GM21360 (cell line): ENCODE measurements around the gene CHTF8.
"Not testable (repeated sequence)": the region's sequence is repeated elsewhere in the genome, so short reads cannot be mapped to it uniquely, and the experiment has no call there.

Experiments used
- ATAC-seq: cut with Tn5 transposase; IDR thresholded peaks from one replicate; pipeline ENCODE4 v1.9.1; 2021; ENCODE audit warnings: mild to moderate bottlenecking, moderate library complexity; ENCODE audit not compliant: unreplicated experiment

The CHTF8 gene

GRCh38 chr16:69139464-69139863 lies 7.1 kb upstream of the CHTF8 start:
- ATAC-seq: not testable (repeated sequence)

GRCh38 chr16:69138608-69139007 lies 6.2 kb upstream of the CHTF8 start:
- ATAC-seq: no peak

DNA sequence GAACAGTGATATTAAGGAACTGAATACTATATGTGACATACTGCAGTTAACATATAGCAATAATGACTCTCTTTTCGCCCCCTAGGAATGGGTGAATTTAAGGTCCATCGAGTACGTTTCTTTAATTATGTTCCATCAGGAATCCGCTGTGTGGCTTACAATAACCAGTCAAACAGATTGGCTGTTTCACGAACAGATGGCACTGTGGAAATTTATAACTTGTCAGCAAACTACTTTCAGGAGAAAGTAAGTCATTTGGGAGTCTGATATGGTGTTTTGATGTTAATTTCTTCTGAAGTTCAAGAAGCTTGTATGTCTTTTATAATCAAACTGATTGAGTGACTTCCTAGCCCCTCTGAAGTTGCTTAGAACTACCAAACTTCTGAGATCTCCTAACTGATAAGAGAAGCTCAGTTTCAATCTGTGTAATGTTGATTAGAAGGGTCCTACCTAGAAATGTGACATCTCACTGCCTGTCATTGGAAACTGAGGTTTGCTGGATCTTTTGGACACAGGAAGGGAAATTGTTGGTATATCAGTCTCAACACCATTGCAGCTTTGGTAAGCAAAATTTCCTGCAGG lies 1.1 kb upstream of the CHTF8 start:
- no peak for ATAC-seq

DNA sequence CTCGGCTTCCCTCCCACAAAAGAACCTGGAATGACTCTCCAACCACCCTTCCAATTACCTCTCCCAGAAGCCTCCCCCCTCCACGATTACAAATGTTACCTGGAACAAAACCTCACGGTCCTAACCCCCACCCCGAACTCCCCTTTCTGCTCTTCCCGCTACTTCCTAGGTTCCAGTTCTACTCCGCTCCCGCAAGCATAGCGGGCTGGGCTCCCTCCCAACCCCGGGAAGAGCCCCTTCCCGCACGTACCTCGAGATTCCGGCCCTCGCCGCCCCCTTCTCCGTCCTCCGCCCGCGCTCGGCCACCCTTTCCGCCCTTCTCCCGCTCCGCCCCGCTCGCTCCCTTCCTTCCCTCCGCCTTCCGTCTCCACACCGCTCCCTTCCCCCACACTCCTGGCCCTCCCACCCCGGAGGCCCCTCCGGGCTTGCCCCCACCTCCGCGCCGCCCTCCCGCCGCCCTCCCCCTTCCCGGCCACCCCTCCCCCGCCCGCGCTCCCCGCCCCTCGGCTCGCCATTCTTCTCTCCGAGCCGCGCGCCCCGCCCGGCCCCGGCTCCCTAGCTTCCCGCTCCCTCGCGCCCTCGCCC lies 457 bp downstream of the CHTF8 start:
- ATAC-seq: peak; percentile 36

- ATAC-seq: no peak
These were observed 1.1 kb downstream of the CHTF8 start for GRCh38 chr16:69131167-69131838.

DNA sequence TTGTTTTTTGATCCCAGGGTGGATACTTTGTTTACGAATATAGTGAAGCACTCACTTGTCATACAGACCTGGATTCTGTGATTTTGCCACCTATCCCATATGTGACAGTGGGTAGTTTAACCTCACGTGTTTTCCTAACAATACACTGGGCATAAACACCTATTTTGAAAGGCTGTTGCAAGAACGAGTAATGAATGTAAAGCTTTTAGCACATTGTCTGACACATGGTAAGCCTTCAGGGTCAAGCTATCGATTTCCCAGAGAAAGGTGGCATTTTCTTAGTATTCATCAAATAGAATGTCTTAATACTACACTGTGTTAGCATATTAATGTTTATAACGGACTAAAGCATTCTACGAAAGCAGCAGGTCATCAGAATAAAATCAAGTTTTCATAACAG lies 1.9 kb downstream of the CHTF8 start:
- ATAC-seq: no peak

- no peak for ATAC-seq
These were observed 4.3 kb downstream of the CHTF8 start for GRCh38 chr16:69127966-69128510.

- ATAC-seq: not testable (repeated sequence)
These were observed 5.6 kb downstream of the CHTF8 start for GRCh38 chr16:69126801-69127200.

DNA sequence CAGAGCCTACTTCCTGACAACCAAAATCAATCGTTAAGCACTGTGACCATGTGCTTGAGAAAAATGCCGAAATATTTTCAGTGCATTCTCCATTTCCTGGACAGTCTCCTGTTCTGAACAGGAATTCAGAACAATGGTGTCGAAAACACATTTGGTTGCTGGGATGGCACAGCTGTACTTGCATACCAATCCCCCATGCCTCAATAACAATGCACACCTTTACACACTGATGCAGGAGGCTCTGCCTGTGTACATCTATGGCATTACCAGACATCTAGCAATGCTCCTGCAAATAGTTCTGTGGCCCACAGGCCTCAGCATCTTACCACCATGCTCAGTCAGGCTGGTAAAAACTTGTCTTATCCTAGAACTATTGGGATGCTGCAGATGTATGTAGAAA lies 6.2 kb downstream of the CHTF8 start:
- no peak for ATAC-seq

GRCh38 chr16:69124961-69125360 lies 7.4 kb downstream of the CHTF8 start:
- ATAC-seq: not testable (repeated sequence)

GRCh38 chr16:69124406-69124805 lies 8.0 kb downstream of the CHTF8 start:
- not testable (repeated sequence) for ATAC-seq

DNA sequence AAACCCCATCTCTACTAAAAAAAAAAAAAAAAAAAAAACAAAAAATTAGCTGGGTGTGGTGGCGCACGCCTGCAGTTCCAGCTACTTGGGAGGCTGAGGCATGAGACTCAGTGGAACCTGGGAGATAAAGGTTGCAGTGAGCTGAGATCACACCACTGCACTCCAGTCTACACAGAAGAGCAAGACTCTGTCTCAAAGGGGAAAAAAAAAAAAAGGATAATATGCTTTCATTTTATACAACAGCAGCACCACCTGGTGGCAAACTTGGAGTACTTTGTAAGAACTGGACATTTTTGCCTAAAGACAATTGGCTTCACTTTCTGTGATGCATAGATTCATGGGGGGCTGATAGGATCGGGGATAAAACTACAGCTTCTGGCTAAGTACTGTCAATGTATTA lies 8.5 kb downstream of the CHTF8 start:
- ATAC-seq: no peak

GRCh38 chr16:69120096-69120664 lies 12.2 kb downstream of the CHTF8 start:
- ATAC-seq: no peak

- ATAC-seq: no peak
These were observed 12.9 kb downstream of the CHTF8 start for GRCh38 chr16:69119536-69119935.

DNA sequence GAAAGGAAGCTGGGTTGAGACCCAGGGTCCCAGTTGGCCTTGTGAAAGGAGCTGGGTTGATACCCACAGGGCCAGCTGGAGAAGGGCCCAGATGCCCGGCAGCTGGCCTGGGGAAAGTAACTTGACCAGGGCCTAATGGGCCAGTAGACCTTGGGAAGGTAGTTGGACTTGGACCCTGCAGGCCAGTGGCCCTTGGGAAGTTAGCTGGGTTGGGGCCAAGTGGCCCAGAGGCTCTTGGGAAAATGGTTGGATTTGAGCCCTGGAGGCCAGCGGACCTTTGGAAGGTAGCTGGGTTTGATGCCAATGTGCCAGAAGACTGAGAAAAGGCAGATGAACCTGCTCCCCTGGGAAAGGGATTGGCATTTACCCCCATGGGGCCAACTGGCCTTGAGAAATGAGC lies 13.4 kb downstream of the CHTF8 start:
- no peak for ATAC-seq

GRCh38 chr16:69118468-69118867 lies 13.9 kb downstream of the CHTF8 start:
- no peak for ATAC-seq

- ATAC-seq: no peak
These were observed 15.5 kb downstream of the CHTF8 start for GRCh38 chr16:69116906-69117305.

DNA sequence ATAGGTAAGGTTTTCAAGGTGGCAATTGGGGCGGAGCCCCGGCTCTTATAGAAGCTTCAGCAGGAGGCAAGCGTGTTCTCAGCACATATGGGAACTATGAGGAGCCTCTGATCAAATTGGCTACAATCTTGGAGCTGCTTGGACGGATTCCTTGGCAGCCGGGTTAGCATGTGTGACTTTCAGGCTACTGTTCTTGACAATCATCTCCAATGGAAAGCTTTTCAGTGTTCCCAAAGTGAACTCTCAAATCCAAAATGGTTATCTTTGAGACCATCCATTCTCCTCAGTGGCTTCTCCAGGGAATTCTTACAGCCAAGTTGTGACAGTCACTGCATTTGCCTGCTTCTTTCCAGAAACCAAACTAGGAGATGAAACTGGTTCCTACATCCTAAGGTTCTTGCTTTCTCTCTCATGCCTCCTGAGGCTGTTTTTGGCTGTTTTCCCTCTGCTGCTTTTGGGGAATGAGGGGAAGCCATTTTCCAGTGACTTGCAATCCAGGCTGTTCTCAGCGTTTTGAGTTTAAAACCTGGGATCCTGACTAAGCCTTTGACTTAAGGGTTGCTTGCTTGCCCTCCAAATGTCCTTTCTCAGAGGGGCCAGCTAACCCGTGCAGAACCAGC lies 16.0 kb downstream of the CHTF8 start:
- no peak for ATAC-seq

DNA sequence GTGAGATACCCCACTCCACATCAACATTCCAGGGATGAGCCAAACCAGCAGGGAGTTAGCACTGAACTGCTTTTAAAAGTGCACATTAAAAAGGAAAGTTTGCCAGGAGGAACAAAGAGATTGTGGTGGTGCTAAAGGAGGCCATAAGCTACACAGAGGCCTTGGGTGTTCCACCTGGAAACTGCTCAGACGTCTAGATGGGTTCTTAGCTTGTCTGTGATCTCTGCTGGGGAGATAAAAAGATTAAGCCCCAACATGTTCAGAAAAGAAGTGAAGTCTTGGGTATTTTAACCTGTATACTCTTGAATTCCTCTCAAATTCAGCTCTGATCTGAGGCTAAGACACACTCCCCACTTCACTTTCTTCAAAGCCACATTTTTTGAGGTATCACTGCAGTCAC lies 16.6 kb downstream of the CHTF8 start:
- no peak for ATAC-seq

- ATAC-seq: no peak
These were observed 17.0 kb downstream of the CHTF8 start for GRCh38 chr16:69115361-69115760.

DNA sequence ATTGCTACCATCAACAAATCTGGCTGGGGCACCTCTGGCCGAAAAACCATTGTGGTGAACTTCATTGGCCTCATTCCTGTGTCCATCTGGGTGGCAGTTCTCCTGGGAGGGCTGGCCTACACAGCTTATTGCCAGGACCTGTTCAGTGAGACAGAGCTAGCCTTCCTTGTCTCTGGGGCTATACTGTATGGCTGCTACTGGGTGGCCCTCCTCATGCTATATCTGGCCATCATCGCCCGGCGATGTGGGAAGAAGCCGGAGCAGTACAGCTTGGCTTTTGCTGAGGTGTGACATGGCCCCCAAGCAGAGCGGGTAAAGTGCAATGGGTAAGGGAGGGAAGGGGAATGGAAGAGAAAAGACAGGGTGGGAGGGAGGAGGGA lies 17.4 kb downstream of the CHTF8 start:
- no peak for ATAC-seq
